Activated T-helper 1 cell treated with anti-CD3 and anti-CD28 coated beads, Interleukin-2, amount 50 U/mL, for 16 hours (primary cell): Measurements from ENCODE around the gene SYNE2.
"Not testable (repeated sequence)": the region's sequence is repeated elsewhere in the genome, so short reads cannot be mapped to it uniquely, and the experiment has no call there.

ENCODE experiments used
- DNase-seq, 2 donors: peaks; one replicate each; pipeline ENCODE4 v3.0.0-alpha.2; 2020; ENCODE audit warnings: low read depth in 1 of 2, low spot score in 1 of 2

Gene SYNE2

DNA sequence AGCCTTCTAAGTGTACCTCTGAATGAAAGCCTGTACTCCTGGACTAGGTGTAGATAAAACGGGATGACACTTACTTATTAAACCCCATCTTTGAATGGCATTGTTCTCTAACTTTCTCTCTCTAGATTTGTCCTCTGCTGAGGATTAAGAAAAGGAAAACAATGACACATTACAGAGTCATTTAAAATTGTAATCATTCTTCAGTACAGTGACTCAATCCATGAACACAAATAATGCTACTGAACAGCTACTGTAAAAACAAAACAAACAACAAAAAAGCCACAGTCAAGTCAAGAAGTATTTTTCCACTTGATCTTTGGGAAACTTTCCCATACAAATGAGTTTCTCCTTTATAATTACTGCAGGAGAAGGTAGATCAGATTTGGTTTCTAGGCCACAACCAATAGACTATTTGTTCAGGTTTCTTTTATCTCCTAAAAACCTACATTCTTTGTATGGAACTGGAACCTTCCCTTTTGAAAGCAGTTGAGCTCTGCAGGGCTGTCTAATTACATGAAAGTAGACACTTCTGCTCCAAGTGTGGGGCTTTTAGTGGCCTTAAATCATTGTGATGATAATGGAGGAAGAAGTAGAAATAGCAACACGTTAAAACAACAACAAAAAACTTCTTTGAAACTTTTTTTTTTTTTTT lies 222.3 kb downstream of the SYNE2 start:
- no peak for DNase-seq

- no peak for DNase-seq
Observed at GRCh38 chr14:64075613-64076005, 222.8 kb downstream of the SYNE2 start.

- DNase-seq: no peak
Observed at GRCh38 chr14:64080452-64080851, 227.6 kb downstream of the SYNE2 start.

DNA sequence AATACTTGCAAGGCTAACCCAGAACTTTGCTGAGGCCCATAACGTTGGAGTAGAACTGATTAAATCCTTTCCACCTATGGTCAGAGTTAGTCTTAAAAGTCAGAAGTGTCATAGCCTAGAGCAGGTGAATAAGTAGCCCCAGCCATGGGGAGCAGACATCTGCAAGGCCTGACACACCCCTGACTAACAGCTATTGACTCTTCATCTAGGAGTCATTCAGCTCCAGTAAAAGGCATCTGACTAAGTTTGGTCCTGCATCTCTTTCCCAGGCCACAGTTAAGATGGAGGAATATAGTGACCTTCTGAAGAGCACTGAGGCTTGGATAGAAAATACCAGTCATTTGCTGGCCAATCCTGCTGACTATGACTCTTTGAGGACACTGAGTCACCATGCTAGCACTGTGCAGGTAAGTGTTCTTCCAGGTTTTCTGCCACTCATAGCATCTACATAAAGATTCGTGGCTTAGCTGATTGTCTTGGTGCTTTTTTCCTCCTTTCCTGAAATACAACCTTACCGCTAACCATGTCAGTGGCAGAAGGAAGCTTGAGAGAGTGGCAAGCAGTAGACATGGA lies 228.5 kb downstream of the SYNE2 start:
- no peak for DNase-seq

DNA sequence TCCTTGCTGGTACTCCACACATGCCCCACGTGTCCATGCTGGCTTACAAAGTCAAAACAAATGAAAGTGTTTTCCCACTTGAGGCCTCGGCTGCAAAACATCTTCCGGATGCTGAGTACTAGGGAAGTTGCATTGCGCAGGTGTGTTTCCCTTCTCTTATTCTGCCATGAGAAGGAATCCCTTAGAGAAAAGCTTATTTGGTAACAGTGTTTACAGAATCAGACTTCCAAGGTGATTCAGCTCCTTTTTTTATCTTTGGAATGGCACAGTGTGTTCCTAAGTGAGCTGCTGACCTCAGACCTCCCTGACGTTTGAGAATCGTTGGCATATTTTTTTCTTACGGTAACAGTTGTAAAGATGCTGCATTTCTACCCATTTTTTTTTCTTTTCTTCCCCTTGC lies 230.0 kb downstream of the SYNE2 start:
- DNase-seq: no peak

GRCh38 chr14:64088647-64088964 lies 235.8 kb downstream of the SYNE2 start:
- no peak for DNase-seq

DNA sequence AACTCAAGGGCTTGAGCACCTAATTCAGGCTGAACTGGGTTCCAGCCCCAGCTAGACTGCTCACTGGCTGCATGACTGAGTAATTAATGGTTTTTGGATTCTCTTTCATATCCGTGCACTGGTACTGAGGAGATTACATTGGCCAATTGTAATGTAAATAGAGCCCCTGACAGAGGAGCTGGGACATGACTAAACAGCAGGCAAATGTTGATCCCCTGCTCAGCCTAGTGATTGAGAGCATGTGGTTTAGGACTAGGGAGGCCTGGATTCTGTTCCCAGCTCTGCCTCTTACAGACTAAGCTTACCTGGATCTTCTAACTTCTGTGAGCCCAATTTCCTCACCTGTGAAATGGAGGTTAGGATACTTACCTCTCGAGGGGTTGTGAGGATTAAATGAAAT lies 237.1 kb downstream of the SYNE2 start:
- no peak for DNase-seq

- DNase-seq: no peak
Observed at GRCh38 chr14:64091217-64091616, 238.4 kb downstream of the SYNE2 start.

- no peak for DNase-seq
Observed at GRCh38 chr14:64092338-64092737, 239.5 kb downstream of the SYNE2 start.

DNA sequence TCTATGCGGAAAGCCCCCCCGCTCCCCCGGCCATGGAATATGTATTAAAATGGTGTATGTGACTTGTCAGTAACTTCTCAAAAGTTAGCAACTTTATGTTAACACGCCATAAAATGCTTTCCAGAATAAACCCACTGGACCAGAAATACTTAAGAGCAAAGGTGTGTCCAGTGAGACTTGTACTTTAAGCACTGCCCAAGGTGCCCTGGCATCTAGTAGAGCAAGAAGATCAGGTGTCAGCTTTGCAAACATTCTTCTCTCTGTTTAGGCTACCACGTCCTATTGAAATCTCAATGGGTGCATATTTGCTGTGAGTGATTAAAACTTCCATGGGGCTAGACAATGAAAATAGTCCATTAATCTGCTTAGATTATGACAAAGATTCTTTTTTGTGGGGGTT lies 240.1 kb downstream of the SYNE2 start:
- DNase-seq: no peak

- no peak for DNase-seq
Observed at GRCh38 chr14:64095620-64096019, 242.8 kb downstream of the SYNE2 start.

DNA sequence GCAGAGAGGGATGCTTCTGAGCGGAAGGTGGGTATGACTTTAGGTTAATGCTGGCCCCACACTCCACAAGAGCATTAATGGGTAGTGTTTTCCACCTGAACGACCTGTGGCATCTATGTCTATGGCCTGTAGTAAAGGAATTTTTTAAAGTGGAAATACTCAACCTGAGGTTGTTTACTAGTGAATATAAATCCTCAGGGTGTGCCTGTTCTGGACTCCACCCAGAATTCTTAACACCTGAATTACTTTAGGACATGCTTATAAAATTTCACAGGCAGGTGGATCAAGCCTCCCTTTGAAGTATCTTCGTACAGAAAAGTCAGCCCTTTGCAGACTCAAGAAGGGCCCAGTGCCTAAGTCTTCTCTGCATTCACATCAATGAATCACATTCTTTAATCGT lies 245.3 kb downstream of the SYNE2 start:
- no peak for DNase-seq

- no peak for DNase-seq
Observed at GRCh38 chr14:64107438-64107837, 254.6 kb downstream of the SYNE2 start.

DNA sequence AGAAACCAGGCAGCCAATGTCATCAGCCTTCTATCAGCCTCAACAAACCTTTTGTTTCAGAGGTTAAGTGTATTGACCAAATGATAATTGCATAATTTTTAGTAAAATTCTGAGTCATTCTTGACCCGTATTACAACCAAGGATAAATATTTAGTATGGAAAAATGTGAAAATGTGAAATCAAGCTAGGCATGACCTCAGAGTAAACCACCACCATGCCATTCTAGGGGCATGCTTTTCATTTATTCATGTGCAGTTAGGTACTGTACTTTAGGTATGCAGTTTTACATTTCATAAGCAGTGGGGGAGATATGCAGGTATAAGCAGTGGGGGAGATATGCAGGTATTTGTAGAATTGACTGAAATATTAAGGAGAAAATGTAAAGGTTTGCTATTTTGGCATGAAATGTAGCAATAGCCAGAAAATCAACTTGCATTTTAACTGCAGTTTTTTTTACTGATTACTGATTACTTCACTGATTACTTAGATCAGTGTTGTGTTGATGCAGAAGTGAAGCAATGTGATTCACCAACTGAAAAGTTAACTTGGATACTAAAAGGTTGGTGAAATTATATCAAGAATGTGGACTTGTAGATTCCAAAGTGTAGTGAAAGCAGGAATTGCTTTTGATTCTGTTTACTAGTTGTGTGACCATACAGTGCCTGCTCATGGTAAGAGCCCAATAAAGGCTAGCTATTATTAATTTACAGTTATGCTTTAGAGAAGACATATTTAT lies 257.2 kb downstream of the SYNE2 start:
- DNase-seq: no peak

DNA sequence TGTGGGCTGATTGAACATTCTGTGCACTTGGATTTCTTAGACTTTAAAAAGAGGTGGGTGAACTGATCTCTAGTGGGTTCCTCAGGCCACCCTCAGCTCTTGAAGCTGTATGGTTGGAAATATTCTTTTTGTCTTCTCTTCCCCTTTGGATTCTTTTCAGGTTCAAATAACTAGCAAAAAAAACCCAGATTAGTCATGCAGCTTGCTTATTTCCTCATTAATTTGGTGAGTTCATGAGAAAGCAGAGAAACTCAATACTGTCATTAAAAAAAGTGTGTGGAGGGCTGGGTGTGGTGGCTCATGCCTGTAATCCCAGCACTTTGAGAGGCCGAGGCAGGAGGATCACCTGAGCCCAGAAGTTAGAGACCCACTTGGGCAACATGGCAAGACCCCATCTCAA lies 258.0 kb downstream of the SYNE2 start:
- DNase-seq: no peak

GRCh38 chr14:64112867-64113678 lies 260.3 kb downstream of the SYNE2 start:
- no peak for DNase-seq

- DNase-seq: no peak
Observed at GRCh38 chr14:64114166-64114565, 261.4 kb downstream of the SYNE2 start.

DNA sequence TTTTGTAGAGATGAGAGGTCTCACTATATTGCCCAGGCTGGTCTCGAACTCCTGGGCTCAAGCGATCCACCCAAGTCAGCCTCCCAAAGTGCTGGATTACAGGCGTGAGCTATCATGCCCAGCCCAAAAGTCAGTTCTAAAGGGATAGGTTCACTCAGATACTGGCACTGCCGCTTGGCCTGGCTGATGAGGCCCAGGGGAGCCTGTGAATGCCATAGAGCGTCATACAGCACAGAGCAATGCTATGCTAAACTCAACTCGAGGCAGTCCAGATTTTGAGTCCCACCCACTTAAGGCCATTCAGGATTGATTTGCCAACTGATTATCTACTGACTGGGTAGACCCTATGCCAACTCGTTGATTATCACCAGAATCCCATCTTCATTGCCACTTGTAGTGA lies 262.0 kb downstream of the SYNE2 start:
- DNase-seq: no peak

DNA sequence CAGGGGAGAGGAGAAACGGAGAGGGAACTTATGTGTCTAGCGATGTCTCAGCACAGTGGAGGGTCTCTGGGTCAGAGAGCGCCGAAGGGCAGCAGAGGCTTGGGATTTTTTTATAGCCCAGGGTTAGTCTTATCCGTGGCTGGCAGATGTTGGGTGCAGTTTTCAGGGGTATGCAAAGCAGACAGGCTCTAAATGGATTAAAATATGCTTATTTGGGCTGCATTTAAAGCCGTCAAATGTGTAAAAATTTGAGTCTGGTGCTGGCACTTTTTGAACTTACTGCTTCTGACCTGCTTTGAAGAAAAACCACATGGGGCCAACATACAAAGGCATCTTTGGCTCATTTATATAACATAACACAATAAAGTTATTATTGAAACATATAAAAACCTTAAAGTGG lies 262.6 kb downstream of the SYNE2 start:
- no peak for DNase-seq

DNA sequence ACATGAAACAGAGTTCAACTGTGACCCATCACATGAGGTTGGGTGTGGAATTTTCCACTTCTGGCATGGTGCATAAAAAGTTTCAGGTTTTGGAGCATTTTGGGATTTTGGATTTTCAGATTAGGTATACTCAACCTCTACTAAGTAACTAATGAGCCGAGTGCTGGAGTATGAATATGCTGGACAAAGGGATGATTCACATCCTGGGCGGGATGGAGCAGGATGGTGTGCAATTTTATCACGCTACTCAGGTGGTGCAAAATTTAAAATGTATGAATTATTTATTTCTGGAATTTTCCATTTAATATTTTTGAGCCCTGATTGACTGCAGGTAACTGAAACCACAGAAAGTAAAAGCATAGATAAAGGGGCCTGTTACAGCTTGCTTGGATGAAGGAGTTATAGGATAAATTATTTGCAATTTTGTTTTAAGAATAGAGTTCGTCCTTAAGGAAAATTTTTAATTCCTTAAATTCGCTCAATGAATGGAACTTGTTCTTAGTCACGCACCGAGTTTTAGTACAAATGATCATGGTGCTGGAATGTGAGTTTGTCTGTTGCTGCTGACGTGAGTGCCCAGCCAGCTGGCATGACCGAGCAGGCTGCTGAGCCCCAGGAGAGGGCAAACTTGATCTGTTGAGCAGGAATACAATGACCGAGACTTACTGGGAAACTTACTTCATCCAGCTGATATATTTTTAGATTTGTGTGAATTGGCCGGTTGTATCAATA lies 265.0 kb downstream of the SYNE2 start:
- no peak for DNase-seq

DNA sequence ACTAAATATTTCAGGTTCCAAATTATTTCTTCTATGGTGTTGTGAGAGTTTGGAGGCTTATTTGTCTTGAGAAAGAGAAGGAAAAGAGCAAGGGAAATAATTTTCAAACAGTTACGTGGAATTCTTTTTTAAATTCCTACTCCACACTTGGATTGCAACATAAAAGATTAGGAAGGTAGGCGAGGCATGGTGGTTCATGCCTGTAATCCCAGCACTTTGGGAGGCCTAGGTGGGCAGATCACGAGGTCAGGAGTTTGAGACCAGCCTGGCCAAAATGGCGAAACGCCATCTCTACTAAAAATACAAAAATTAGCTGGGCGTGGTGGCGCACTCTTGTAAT lies 265.6 kb downstream of the SYNE2 start:
- DNase-seq: not testable (repeated sequence)
